HG03457 (cell line): ENCODE results near the gene ATP5PF.
A peak's percentile ranks its signal among the peaks of the same experiment; 100 is the strongest.
"Not testable (repeated sequence)": the region's sequence is repeated elsewhere in the genome, so short reads cannot be mapped to it uniquely, and the experiment has no call there.

ENCODE experiments used
- ATAC-seq: cut with Tn5 transposase; IDR thresholded peaks from one replicate; pipeline ENCODE4 v1.9.1; 2021; ENCODE audit warnings: moderate number of reproducible peaks; ENCODE audit not compliant: unreplicated experiment

Gene ATP5PF, protein sequence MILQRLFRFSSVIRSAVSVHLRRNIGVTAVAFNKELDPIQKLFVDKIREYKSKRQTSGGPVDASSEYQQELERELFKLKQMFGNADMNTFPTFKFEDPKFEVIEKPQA

DNA sequence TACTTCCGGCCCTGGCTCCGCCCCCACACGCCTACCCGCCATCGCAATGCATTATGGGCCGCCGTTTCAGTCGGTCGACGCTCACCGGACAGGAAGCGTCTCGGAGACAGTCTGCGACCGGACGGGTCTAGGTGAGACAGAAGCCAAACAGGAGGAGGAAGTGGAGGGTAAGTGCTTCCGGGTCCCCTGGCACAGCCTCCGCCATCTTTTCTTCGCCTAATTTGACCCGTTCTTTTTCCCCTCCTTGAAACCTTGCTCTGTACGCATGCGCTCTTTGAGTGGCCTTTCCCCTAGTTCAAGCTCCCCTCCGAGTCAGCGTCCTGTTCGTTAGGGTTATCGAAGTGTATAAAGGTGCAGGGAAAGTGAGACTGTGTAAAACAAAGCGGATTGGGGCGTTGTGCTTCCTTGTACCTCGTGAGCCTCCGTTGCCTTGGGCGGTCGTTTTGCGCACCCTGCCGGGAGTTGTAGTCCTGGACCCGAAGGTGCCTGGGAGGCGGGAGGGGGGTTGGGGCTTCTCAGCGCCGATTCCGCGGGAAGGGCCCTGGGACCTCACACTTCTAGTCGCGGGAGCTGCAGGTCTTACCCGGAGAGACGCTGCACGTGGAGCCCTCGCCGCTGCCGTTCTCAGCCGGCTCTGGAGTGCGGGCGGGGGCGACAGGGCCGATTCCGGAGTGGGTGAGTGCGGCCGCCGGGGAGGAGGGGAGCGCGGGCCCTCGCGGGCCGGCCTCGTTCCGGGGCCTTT is at the start of gene ATP5PF, which contains the start of gene GABPA:
Gene ATP5PF, minus strand, starts transcription at position 1 of the 742 bp plus-strand sequence. CDS start 5,110 bp downstream, outside the sequence.
Gene GABPA, plus strand, starts transcription at position 69 of the 742 bp plus-strand sequence. CDS start 6,627 bp downstream, outside the sequence.
- peak; percentile 91 for ATAC-seq

DNA sequence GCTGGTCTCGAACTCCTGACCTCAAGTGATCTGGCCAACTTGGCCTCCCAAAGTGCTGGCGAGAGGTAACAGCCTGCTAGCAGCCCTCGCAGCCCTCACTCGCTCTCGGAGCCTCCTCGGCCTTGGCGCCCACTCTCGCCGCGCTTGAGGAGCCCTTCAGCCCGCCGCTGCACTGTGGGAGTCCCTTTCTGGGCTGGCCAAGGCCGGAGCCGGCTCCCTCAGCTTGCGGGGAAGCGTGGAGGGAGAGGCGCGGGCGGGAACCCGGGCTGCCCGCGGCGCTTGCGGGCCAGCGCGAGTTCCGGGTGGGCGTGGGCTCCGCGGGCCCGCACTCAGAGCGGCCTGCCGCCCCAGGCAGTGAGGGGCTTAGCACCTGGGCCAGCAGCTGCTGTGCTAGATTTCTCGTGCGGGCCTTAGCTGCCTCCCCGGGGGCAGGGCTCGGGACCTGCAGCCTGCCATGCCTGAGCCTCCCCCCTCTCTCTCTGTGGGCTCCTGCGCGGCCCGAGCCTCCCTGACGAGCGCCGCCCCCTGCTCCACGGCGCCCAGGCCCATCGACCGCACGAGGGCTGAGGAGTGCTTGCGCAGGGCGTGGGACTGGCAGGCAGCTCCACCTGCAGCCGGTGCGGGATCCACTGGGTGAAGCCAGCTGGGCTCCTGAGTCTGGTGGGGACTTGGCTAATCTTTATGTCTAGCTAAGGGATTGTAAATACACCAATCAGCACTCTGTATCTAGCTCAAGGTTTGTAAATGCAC is 43.6 kb upstream of the ATP5PF start:
- ATAC-seq: not testable (repeated sequence)

DNA sequence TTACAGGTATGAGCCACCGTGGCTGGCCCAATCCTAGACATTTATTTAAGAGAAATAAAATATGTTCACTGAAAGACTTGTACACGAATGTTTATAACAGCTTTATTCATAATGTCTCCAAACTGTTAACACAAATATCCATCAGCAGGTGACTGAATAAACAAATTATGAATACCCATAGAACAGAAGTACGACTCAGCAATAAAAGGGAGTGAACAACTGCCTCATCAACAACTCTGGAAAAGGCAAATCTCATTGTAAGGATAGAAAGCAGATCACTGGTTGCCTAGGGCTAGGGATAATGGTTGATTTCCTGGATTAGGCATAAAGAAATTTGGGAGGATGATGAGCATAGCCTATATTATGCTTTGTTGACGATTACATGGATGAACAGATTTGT is 41.7 kb upstream of the ATP5PF start:
- no peak for ATAC-seq

DNA sequence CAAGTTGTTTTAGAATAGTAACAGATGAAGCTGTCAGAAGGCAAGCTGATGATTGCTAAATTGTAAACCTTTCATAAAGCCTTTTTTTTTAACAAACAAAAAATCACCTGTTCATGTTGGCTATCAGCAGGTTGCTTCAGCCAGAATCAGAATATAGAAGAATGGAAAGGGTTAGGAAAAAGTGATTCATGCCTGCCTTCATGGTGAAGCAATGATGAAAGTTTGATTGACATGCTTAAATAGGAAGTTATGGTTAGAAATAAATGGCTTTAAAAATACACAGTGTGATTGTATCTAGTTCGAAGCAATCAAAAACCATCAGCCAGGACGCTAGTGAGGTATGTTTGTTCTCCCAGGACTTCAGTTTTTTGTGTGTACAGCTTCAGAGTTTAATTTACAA is 38.0 kb upstream of the ATP5PF start:
- ATAC-seq: no peak

DNA sequence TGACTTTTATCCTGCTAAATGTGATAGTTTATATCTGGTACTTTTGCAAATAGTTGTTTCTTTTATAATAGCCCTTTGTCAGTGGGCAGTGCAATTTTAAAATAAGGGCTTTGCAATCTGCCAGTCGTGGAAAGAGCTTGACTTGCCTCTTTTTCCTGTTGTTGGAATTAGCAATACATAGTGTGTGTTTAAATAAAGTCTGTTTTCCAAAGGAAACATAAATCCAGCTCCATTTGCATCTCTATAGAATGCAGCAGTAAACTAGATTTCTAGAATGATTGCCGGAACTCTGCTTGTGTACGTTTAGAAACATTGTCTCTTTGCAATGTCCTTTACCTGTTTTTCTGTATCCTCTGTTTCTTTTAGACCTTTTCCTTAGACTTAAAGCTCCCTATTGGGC is 33.2 kb upstream of the ATP5PF start:
- no peak for ATAC-seq

DNA sequence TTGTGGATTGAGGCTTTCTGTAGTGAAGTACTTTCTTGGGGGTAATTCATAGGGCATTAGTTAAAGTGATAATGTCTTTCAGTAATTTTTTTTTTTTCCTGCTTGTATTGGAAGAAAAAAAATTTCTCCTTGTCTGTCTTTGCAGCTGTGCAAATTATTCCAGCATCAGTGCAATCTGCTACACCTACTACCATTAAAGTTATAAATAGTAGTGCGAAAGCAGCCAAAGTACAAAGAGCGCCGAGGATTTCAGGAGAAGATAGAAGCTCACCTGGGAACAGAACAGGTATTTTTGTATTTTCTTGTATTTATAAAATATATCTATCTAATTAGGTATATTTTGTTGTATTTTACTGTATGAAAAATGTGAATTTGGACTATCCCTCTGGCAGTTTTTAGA is 29.4 kb upstream of the ATP5PF start:
- ATAC-seq: no peak

DNA sequence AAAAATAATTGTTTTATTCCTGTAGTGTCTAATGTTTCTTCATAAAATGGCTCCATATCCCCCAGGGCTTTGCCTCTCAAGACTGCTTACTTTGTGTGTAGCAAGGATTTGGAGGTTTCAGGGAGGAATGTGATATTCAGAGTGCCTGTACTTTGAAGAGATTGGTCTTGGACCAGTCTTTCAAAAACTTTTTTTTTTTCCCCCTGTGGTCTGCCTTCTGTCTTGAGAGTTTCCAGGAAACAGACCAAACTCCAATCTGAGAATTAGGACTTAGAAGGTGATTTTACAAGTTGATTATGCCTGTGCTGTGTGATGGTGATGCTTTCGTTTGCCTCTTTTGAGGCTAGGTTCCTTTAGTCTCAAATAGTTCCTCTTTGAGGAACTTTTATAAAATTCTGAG is 26.0 kb upstream of the ATP5PF start:
- ATAC-seq: no peak

DNA sequence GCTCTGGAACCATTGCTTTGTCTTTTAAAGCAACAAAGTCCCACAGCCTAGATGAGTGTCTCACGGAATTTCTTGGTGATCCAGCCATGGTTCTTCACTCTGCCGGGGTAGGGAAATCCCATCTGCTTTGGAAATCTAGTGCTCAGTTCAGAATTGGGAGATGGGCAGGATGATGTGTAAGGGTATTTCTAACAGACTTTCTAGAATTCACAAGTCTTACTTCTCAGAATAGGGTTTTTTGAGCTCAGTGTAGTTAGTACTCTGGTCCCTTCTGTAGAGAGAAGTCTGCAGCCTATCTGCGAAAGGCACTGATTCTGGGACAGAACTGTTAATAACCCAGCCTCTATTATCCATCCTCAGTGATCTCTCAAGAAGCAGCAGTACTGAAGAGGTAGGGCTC is 25.4 kb upstream of the ATP5PF start:
- ATAC-seq: no peak

DNA sequence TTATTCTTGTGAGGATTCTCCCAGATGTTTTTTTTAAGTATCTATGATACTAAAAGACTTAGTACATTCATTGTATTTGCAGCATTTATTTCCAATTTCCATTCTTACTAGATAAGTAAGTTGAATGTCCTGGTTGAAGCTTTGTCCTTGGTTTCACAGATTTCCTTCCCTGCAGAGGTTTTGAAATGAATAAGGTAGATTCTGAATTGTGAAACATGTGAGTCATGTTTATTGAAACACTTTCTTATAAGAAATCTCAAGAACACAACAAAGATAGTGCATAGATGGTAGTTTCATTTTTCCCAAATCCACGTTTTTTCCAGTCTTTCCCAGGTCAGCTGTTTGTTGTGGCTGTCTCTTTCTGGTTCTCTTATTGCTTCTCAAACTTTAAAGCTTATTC is 24.9 kb upstream of the ATP5PF start:
- ATAC-seq: no peak

DNA sequence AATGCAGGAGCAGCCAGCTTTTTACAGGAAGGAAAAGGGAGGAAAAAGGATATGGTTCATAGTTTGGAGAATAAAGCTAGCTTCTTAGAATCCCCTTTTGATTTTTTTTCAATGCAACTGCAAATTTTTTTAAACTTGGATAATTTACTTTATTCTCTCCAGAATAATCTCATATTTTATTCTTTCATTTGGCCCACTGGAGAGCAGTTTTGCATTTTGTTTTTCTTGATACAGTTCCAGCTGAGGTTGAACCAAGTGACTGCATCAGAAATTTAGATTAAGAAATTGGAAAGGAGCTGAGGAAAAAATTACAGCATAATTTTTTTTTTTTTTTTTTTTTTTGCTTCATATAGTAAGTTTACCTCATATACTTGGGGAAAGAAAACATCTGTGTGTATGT is 22.8 kb upstream of the ATP5PF start:
- ATAC-seq: no peak

DNA sequence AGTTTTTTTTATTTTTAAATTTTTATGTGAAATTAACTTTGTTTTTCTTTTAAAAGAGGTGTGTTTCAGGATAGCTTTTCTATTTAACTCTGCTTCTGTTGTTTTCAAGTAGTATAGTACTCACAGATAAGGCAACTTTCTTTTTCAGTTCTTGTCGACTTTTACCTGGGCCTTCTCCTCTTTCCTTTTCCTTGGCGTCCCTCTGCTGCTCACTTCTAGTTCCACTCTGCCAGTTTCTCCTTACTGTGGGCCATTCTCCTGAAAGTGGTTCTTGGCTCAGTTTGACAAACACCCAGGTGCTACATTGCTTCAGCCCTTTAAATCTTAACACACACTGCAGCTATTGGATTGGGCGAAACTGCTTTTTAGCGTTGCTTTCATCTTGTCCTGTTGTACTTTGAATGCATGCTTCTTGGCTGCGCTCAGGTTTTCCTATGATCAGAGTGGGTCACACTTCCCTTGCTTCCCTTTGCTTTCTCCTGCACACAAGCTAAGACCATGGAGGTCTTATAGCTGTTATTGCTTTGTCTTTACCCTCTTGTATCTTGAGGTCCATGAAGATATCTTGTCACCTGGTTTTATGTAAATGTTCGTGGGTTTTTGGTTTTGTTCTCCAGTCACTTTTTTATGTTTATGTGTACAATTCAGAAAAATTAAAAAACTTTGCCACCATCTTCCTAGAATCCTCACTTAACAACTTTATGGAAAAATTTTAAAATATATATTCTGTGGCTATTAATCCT is 21.7 kb upstream of the ATP5PF start:
- no peak for ATAC-seq

DNA sequence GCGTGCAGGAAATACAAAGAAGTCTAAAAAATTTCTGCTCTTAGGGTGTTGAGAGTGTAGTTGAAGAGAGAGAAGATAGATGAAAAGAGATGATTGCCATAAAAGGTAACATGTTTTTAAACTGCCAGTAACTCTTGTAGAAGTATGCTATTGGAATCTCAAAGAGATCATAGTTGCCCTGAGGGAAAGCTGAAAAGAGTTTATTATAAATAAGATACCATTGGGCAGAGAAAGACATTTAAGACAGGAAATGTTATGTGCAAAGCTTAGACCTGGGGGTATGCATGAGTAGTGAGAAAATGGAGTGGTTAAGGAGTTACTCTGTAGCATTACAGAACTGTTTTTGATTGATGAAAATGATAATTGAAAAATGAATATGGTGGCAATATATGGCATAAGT is 17.7 kb upstream of the ATP5PF start:
- ATAC-seq: no peak

DNA sequence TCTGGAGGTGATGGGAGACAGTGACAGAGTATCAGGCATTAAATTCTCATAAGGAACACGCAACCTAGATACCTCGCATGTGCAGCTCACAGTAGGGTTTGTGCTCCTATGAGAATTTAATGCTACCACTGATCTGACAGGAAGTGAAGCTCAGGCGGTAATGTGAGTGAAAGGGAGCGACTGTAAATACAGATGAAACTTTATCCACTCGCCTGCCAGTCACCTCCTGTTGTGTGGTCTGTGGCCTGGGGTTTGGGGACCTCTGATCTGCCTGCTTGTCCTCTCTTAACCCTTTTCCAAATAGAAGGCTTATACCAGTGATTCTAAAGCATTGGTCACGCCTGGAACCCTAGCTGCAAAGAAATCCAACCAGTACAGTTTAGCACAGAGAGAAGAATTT is 15.4 kb upstream of the ATP5PF start:
- no peak for ATAC-seq

DNA sequence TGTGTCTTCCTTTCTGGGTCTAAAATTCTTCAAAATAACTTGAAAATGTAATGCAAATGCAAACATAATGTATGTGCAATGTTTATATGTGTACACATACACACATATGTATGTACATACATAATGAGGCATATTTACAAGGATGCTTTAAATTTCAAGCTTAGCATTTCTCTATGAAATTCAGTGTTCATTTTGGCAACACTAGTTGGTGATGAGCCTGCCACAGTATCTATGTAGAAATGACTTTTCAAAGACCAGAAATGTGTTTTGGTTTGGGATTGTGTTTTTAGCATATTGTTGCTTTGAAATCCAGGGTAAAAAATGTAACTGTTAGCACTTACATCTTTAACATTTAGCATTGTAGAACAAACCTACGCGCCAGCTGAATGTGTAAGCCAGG is 10.2 kb upstream of the ATP5PF start:
- no peak for ATAC-seq

DNA sequence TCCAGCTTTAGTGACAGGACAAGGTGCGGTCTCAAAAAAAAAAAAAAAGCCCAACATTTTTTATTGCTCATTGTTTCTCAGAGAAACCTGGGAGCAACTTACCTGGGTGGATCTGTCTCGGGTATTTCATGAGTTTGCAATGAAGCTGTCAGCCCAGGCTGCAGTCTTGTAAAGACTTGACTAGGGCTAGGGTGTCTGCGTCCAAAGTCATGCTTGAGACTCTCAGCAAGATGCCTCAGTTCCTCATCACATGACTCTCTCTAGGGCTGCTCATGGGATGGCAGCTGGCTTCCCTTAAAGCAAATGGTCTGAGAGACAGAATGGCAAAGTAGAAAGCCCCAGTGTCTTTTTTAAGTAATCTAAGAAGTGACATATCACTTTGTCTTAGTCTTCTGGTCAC is 8.2 kb upstream of the ATP5PF start:
- ATAC-seq: no peak

DNA sequence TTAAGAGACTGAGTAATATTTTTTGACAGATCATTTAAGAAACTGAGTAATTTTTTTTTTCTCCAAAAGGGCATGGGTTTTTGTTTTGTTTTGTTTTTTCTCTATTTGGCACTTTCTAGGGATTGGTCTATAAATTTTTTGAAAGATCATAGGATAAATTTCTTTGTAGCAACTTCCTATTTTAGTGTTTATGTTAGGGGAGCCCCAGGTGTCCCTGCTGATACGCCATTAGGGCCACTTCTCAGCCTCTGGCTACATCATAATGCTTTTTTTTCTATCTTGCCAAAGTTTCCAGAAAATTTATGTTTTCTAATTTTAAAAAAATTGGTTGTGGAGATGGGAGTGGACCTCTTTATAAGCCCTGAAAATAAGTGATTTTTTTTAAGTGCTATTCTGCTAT is 2.7 kb upstream of the ATP5PF start:
- no peak for ATAC-seq

DNA sequence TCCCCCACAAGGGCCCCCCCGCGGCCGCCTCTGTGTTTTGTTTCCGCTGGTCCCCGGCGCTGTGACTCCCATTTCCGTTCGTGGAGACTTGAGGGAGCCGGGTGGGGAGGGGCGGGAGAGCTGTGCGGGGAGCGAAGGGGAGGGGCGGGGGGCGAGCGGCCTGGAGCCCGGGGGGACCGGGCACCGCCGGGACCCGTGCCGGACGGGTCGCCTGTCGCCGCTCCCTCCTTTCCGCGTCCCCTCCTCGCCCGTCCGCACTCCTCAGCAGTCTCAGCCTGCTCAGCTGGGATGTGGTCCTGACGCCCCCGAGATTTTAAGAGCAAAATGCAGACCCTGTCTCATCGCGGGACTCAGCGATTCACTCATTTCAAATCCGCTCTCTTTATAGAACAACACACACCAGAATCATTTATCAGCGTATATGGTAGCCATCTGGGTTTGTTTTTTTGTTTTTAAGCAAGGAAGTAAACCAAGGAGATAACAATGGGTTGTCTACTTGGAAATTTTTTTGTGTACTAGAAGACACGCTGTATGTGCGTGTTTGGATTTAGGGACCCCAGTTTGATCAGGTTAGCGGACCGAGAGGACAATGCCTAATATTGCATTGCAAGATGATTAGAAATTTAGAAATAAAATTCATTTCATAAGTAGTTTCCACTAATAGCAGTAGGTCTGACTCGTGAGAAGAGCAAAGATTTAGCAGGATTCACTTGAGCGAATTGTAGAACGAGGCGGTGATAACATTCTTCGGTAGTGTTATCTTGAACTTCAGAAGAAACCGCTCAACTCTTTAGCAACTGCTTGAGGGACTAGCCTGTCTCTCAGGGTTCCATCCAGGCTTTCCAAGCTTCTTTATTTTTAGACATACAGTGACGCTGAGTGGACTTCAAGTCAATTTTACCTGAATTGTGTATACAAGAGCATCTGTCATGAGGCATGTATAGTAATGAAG is 1.2 kb upstream of the ATP5PF start:
- peak; percentile 31 for ATAC-seq

DNA sequence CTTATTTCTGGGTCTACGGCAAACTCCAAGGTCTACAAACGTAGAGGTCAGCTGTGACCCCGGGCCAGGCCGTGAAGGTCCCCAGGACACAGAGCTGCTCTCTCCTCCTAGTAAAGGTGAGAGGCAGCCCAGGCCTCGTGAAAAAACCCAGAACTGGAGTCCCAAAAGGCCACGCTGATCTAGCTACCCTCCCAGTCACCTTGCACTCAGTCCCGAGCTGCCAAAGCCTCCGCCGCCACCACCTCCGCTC is 125 bp downstream of the ATP5PF start:
- peak; percentile 3 for ATAC-seq

DNA sequence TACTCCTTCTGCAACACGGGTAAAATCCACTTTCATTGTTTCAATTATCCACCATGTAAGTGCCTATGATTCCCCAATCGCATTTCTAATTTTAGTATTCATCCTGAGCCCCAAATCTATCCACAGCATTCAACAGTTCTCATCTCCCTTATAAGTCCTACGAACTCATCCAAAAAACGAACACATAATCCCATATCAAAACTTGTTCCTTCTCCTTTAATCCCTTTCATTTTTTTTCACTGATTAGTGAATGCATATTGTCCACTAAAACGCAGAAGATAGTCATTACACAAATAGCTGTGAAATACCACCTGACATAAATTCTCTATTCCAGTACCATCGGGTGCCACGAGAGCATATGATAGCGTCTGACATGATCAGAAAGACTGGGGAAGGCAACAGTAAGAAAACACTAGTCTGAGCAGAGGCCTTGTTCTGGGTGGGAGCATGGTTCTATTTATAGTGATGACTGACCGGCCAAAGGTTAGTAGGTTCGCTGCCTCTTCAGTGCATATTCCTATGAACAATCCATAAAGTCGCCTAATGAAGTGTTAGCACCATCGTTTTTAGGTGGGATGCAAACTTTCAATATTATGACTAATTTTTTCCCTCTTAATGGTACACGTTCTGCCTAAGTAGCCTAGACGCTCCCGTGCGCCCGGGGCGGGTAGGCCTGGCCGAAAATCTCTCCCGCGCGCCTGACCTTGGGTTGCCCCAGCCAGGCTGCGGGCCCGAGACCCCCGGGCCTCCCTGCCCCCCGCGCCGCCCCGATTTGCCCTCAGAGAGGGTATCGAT is 648 bp downstream of the ATP5PF start:
- peak; percentile 6 for ATAC-seq
